Esophagus squamous epithelium (tissue), 4 donors: ENCODE results near the gene DLG4.

Experiments
- CTCF ChIP-seq, 6 experiments: fragments of 450-650 bp in 4 of 6; fragments of 200-600 bp in 2 of 6; sonication (generic) in 2 of 6; IDR thresholded peaks; one replicate each; pipeline ENCODE4 v1.5.1; 2016 to 2019; ENCODE audit warnings: antibody characterized with exemption in 6 of 6, mild to moderate bottlenecking in 4 of 6, moderate library complexity in 4 of 6
- POLR2A ChIP-seq, 4 donors: fragments of 450-650 bp; IDR thresholded peaks; one replicate each; pipeline ENCODE4 v1.6.1; 2017; ENCODE audit warnings: antibody characterized with exemption in 4 of 4, mild to moderate bottlenecking in 4 of 4, moderate library complexity in 3 of 4

DNA sequence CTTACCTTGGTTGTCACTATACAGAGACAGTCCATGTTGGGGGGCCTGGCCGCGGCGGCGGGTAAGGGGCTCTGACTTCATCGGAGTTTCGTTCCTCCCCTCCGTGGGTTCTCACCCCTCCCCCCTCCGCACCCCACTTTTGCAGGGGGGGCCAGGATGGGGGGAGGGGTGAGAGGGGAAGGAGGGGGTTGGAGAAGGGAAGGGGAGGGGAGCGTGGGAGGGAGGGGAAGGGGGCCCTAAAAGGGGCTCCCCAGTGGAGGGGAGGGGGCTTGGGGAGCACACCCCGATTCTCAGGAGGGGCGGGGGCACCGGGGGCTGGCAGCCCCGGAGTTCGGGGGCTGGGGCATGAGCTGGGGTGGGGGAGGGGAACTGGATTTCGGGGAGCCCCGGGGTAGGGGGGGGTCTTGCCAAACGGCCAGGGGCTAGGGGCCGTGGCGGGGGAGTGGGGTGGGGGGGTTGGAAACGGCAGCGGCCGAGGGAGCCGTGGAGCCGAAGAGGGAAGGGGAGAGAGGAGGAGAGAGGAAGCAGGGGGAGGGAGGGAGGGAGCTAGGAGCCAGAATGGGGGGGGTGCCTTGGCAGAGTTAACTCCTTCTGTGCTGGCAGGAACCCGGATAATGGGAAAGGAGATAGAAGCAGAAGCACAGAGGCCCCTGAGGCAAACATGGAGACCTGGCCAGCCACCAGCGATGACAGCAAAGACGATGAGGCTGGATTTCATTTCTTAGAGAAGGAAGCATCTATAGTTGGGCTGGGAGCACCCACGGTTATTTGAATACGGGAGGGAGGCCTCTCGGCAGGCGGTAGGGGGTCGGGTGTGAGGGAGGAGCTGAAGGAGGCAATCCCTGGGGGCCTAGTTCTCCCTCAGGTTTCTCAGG, 2.3 kb downstream of the DLG4 start:
- TF ChIP-seq CTCF (IDR thresholded peaks at IDR 0.05) (no peak), POLR2A (IDR thresholded peaks at IDR 0.05) (no peak)
